ENCODE measurements around the gene ITGB8.

DNA sequence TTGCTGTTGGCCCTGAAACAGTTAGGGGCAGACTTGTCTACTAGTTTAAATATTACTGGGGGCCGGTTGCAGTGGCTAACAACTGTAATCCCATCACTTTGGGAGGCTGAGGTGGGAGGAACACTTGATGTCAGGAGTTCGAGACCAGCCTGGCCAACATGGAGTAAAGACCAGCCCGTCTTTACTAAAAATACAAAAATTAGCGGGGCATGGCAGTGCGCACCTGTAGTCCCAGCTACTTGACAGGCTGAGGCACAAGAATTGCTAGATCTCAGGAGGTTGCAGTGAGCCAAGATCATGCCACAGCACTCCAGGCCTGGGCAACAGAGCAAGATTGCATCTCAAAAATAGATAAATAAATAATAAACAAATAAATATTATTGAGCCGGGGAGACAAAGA is 7.6 kb downstream of the ITGB8 start:
- TF ChIP-seq, protein P1, sequence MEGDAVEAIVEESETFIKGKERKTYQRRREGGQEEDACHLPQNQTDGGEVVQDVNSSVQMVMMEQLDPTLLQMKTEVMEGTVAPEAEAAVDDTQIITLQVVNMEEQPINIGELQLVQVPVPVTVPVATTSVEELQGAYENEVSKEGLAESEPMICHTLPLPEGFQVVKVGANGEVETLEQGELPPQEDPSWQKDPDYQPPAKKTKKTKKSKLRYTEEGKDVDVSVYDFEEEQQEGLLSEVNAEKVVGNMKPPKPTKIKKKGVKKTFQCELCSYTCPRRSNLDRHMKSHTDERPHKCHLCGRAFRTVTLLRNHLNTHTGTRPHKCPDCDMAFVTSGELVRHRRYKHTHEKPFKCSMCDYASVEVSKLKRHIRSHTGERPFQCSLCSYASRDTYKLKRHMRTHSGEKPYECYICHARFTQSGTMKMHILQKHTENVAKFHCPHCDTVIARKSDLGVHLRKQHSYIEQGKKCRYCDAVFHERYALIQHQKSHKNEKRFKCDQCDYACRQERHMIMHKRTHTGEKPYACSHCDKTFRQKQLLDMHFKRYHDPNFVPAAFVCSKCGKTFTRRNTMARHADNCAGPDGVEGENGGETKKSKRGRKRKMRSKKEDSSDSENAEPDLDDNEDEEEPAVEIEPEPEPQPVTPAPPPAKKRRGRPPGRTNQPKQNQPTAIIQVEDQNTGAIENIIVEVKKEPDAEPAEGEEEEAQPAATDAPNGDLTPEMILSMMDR (IDR thresholded peaks at IDR 0.05; ENCODE audit: borderline replicate concordance, extremely low read depth, low read length, poor library complexity, severe bottlenecking) = no peak
- no peak for TF ChIP-seq EZH2 (IDR thresholded peaks at IDR 0.05; ENCODE audit: borderline replicate concordance, low read depth, low read length, severe bottlenecking)

Measured in DND-41 (cell line).